Right lobe of liver (tissue), 6 donors: ENCODE measurements around the gene SMIM27. TPM values are rescaled to one million over a fixed set of nuclear protein-coding genes. Genes with fewer than 3 reads are reported as not detected.

Source experiments
- ATAC-seq, 4 donors: fragments of 200-7000 bp; cut with Tn5 transposase; one replicate each; pipeline ENCODE4 v1.9.1; 2020; ENCODE audit warnings: mild to moderate bottlenecking in 4 of 4, moderate library complexity in 4 of 4
- DNase-seq, 3 donors: peaks; one replicate each; pipeline ENCODE4 v3.0.0-alpha.2; 2020
- H3K27ac ChIP-seq, 3 donors: fragments of 200-600 bp; one replicate each; pipeline ENCODE4 v1.8.0; 2022
- H3K27me3 ChIP-seq, 2 donors: fragments of 200-600 bp; one replicate each; pipeline ENCODE4 v1.8.0; 2022
- H3K36me3 ChIP-seq, 4 donors: fragments of 200-600 bp; sonication (generic) in 1 of 4; one replicate each; pipeline versions ENCODE4 v1.5.1 to v1.8.0; 2017 to 2022; ENCODE audit warnings: control low read depth in 1 of 4
- H3K4me1 ChIP-seq, 4 donors: fragments of 200-600 bp; sonication (generic) in 1 of 4; one replicate each; pipeline versions ENCODE4 v1.5.1 to v1.8.0; 2017 to 2022; ENCODE audit warnings: control low read depth in 1 of 4
- H3K4me3 ChIP-seq, 3 donors: fragments of 200-600 bp; one replicate each; pipeline ENCODE4 v1.8.0; 2022
- H3K9me3 ChIP-seq, 4 donors: fragments of 200-600 bp; sonication (generic) in 1 of 4; one replicate each; pipeline versions ENCODE4 v1.5.1 to v1.8.0; 2017 to 2022; ENCODE audit warnings: control low read depth in 1 of 4
- CTCF ChIP-seq, 4 donors: fragments of 200-600 bp in 3 of 4; fragments of 450-650 bp in 1 of 4; IDR thresholded peaks; one replicate each; pipeline versions ENCODE4 v1.5.1 to v1.8.0; 2016 to 2022; ENCODE audit warnings: antibody characterized with exemption in 4 of 4, mild to moderate bottlenecking in 2 of 4
- POLR2A ChIP-seq: fragments of 450-650 bp; IDR thresholded peaks from one replicate; pipeline ENCODE4 v1.6.1; 2017; ENCODE audit warnings: antibody characterized with exemption, mild to moderate bottlenecking
- WGBS: methylation state at CpG from one replicate; pipeline ENCODE4 v1.1.6; 2018; ENCODE audit warnings: low coverage, low lambda C conversion rate; ENCODE audit not compliant: insufficient coverage; ENCODE audit errors: missing lambda C conversion rate; 5-methylcytosine and 5-hydroxymethylcytosine counted together
- intact Hi-C, 2 donors: fragments of 100-400 bp; cut with DNase I; formaldehyde crosslinking; loops; one replicate each; pipeline versions ENCODE4 v1.11.2 to v1.14.1; 2022
- total RNA-seq, 6 experiments: library from RNA; depleted of rRNA in 2 of 6; stranded (reverse); fragments of >200 nt in 2 of 6; fragmentation: NEBNext Ultra II Directional in 3 of 6; extraction: Animal tissue kit (Norgen Biotek cat#: 25700) in 3 of 6; gene quantifications; one replicate each; pipeline versions ENCODE4 v1.1.0 to v1.2.4, GENCODE V29; 2016 to 2023
- donor health status: DM: no; HTN: yes; CAD: no.
- donor health status: DM: no; HTN: no; CAD: no.
- donor health status: DM: no; HTN: no; CAD: no.
- donor health status: DM: no; HTN: yes; CAD: no.
- donor health status: DM: no; HTN: yes; CAD: no.

The SMIM27 gene
- total RNA-seq, 6 experiments from 2014 or later = 0.49 to 7.4 (median 2.9) TPM

GRCh38 chr9:32571969-32572899, 20.1 kb downstream of the SMIM27 start:
- Histone ChIP-seq H3K36me3 (peaks cover 0 to 9% (median 0%) of the 10 kb centered on the region in 4 donors), H3K4me1 (peaks cover 0 to 17% (median 4%) of the 10 kb centered on the region in 4 donors), H3K27ac (peak overlapping the region; percentile 84 to 86 (median 84)), H3K27me3 (no peaks in the 10 kb centered on the region), H3K9me3 (no peaks in the 10 kb centered on the region), H3K4me3 (peak overlapping the region; percentile 67 to 95 (median 86))
- ATAC-seq = peak; percentile 78 to 92 (median 86)
- peak in 1 of 3 donors; percentile 49 for DNase-seq
- TF ChIP-seq CTCF (IDR thresholded peaks at IDR 0.05) (peak; percentile 55 to 62 (median 56)), POLR2A (no peak)
- under 1% methylated on average over 16 of the region's 17 CpGs for WGBS
- intact Hi-C loops = loop anchor here in 1 of 2 donors (5.0 kb wide), 1 partner anchor 195 kb away; no protein-coding TSS in a partner anchor

- H3K4me1 ChIP-seq = peaks cover 0 to 17% (median 4%) of the 10 kb centered on the region in 4 donors
- H3K27me3 ChIP-seq = no peaks in the 10 kb centered on the region
- WGBS = 2% methylated on average over 18 of the region's 36 CpGs
- peak within 1 kb of the TSS; percentile 84 to 86 (median 84) for H3K27ac ChIP-seq
- H3K4me3 ChIP-seq = peak within 1 kb of the TSS; percentile 67 to 95 (median 86)
- no peaks in the 10 kb centered on the region for H3K9me3 ChIP-seq
- peaks cover 0 to 3% (median 0%) of the 10 kb centered on the region in 4 donors for H3K36me3 ChIP-seq
- TF ChIP-seq POLR2A (peak; percentile 82), CTCF (IDR thresholded peaks at IDR 0.05) (no peak)
- intact Hi-C loops = loop anchor here in 1 of 2 donors (5.0 kb wide), 1 partner anchor 196 kb away; no protein-coding TSS in a partner anchor
- peak; percentile 94 to 96 (median 95) for DNase-seq
- ATAC-seq = peak; percentile 97 to 99 (median 98)
Observed at GRCh38 chr9:32572900-32573523, 20.9 kb downstream of the SMIM27 start, which contains the start of gene NDUFB6. TSS of gene NDUFB6 (minus strand) at chr9:32573159. CDS start at chr9:32573060, 99 bp downstream.

- WGBS = 83% methylated on average over 7 of the region's 7 CpGs
- Histone ChIP-seq H3K4me3 (no peak overlapping the region), H3K27ac (peak overlapping the region in 1 of 3 donors; percentile 86), H3K4me1 (peaks cover 0 to 17% (median 4%) of the 10 kb centered on the region in 4 donors), H3K9me3 (no peaks in the 10 kb centered on the region), H3K27me3 (no peaks in the 10 kb centered on the region), H3K36me3 (no peaks in the 10 kb centered on the region)
- no peak for TF ChIP-seq CTCF (IDR thresholded peaks at IDR 0.05)
- TF ChIP-seq POLR2A = no peak
- ATAC-seq (no peak), DNase-seq (no peak)
- intact Hi-C loops = loop anchor here in 1 of 2 donors (5.0 kb wide), 1 partner anchor 197 kb away; no protein-coding TSS in a partner anchor
Observed at GRCh38 chr9:32573821-32574220, 21.7 kb downstream of the SMIM27 start.

- Histone ChIP-seq H3K27ac (no peak overlapping the region), H3K36me3 (no peaks in the 10 kb centered on the region), H3K4me1 (peaks cover 0 to 17% (median 4%) of the 10 kb centered on the region in 4 donors), H3K27me3 (no peaks in the 10 kb centered on the region), H3K9me3 (no peaks in the 10 kb centered on the region), H3K4me3 (no peak overlapping the region)
- TF ChIP-seq POLR2A = no peak
- no peak for ATAC-seq
- DNase-seq = no peak
- intact Hi-C loops = loop anchor here (5.0 kb wide), 1 partner anchor 198 kb away; no protein-coding TSS in a partner anchor
- WGBS = 38% methylated on average over 1 of the region's 1 CpG
Observed at GRCh38 chr9:32574858-32575257, 22.7 kb downstream of the SMIM27 start.
